Measurements from ENCODE around the gene CPD. TPM values are rescaled to one million over a fixed set of nuclear protein-coding genes. Genes with fewer than 3 reads are reported as not detected.

CPD gene
- total RNA-seq, 1 donor from 2014 or later, result 71.7 TPM

- FAIRE-seq, result no peak
- no peak for DNase-seq (ENCODE audit: low spot score in 2 of 2)
Measured at GRCh38 chr17:30352240-30352814, 26.4 kb upstream of the CPD start.

- no peak for DNase-seq (ENCODE audit: low spot score in 2 of 2)
- FAIRE-seq, result no peak
Measured at GRCh38 chr17:30354701-30355100, 24.0 kb upstream of the CPD start.

GRCh38 chr17:30357476-30357875, 21.3 kb upstream of the CPD start:
- no peak for FAIRE-seq

GRCh38 chr17:30358055-30358760, 20.5 kb upstream of the CPD start:
- FAIRE-seq, result no peak
- no peak for DNase-seq (ENCODE audit: low spot score in 2 of 2)

More at GRCh38 chr17:30357476-30357875, 21.3 kb upstream of the CPD start:
- no peak for DNase-seq (ENCODE audit: low spot score in 2 of 2)

GRCh38 chr17:30360086-30360808, 18.5 kb upstream of the CPD start:
- no peak for FAIRE-seq

GRCh38 chr17:30361766-30362279, 16.9 kb upstream of the CPD start:
- DNase-seq (ENCODE audit: low spot score in 2 of 2), result no peak
- FAIRE-seq, result no peak

More at GRCh38 chr17:30360086-30360808, 18.5 kb upstream of the CPD start:
- no peak for DNase-seq (ENCODE audit: low spot score in 2 of 2)

GRCh38 chr17:30363715-30364202, 15.0 kb upstream of the CPD start:
- DNase-seq (ENCODE audit: low spot score in 2 of 2) (no peak), FAIRE-seq (no peak)

GRCh38 chr17:30366536-30366935, 12.2 kb upstream of the CPD start:
- FAIRE-seq (no peak), DNase-seq (ENCODE audit: low spot score in 2 of 2) (no peak)

GRCh38 chr17:30368912-30369720, 9.6 kb upstream of the CPD start:
- FAIRE-seq (no peak), DNase-seq (ENCODE audit: low spot score in 2 of 2) (no peak)

- DNase-seq (ENCODE audit: low spot score in 2 of 2) (no peak), FAIRE-seq (no peak)
Measured at GRCh38 chr17:30369995-30370394, 8.7 kb upstream of the CPD start.

GRCh38 chr17:30372755-30373154, 6.0 kb upstream of the CPD start:
- no peak for DNase-seq (ENCODE audit: low spot score in 2 of 2)
- no peak for FAIRE-seq

GRCh38 chr17:30375661-30376060, 3.1 kb upstream of the CPD start:
- no peak for FAIRE-seq
- DNase-seq (ENCODE audit: low spot score in 2 of 2), result no peak

- DNase-seq (ENCODE audit: low spot score in 2 of 2) (no peak), FAIRE-seq (no peak)
Measured at GRCh38 chr17:30376621-30377452, 1.9 kb upstream of the CPD start.

- FAIRE-seq (no peak), DNase-seq (ENCODE audit: low spot score in 2 of 2) (no peak)
Measured at GRCh38 chr17:30377574-30378240, 1.0 kb upstream of the CPD start.

- FAIRE-seq (no peak), DNase-seq (ENCODE audit: low spot score in 2 of 2) (no peak)
Measured at GRCh38 chr17:30378241-30378824, 394 bp upstream of the CPD start.

- no peak for FAIRE-seq
- no peak for DNase-seq (ENCODE audit: low spot score in 2 of 2)
Measured at GRCh38 chr17:30379303-30379902, 676 bp downstream of the CPD start.

GRCh38 chr17:30379903-30380381, 1.2 kb downstream of the CPD start:
- FAIRE-seq, result no peak
- DNase-seq (ENCODE audit: low spot score in 2 of 2), result no peak

Data from frontal cortex (tissue), 4 donors.